Measurements from ENCODE around the gene SAP30L. TPM values are rescaled to one million over a fixed set of nuclear protein-coding genes. Genes with fewer than 3 reads are reported as not detected.

The SAP30L gene
- total RNA-seq, 4 donors from 2014 or later = 20.3 to 53.9 (median 31.2) TPM

GRCh38 chr5:154446195-154447088 lies 645 bp downstream of the SAP30L start:
- DNase-seq (ENCODE audit: low spot score) = peak; percentile 59
- ATAC-seq (ENCODE audit: low FRiP score) = peak; percentile 45
- TF ChIP-seq CTCF (IDR thresholded peaks at IDR 0.05) = no peak

- TF ChIP-seq CTCF (IDR thresholded peaks at IDR 0.05) = no peak
- no peak for DNase-seq (ENCODE audit: low spot score)
- ATAC-seq (ENCODE audit: low FRiP score) = no peak
Measured at GRCh38 chr5:154447089-154447725, 1.4 kb downstream of the SAP30L start.

- ATAC-seq (ENCODE audit: low FRiP score) = no peak
- no peak for TF ChIP-seq CTCF (IDR thresholded peaks at IDR 0.05)
- DNase-seq (ENCODE audit: low spot score) = no peak
Measured at GRCh38 chr5:154449786-154450185, 4.0 kb downstream of the SAP30L start.

GRCh38 chr5:154451957-154452356 lies 6.2 kb downstream of the SAP30L start:
- ATAC-seq (ENCODE audit: low FRiP score) (no peak), DNase-seq (ENCODE audit: low spot score) (no peak)
- TF ChIP-seq CTCF (IDR thresholded peaks at IDR 0.05) = no peak

GRCh38 chr5:154455585-154455984 lies 9.8 kb downstream of the SAP30L start:
- no peak for TF ChIP-seq CTCF (IDR thresholded peaks at IDR 0.05)
- DNase-seq (ENCODE audit: low spot score) (no peak), ATAC-seq (ENCODE audit: low FRiP score) (no peak)

GRCh38 chr5:154456540-154456939 lies 10.7 kb downstream of the SAP30L start:
- DNase-seq (ENCODE audit: low spot score) = no peak
- no peak for TF ChIP-seq CTCF (IDR thresholded peaks at IDR 0.05)
- no peak for ATAC-seq (ENCODE audit: low FRiP score)
